NCI-H774 (cell line): Measurements from ENCODE around the gene CHN2.

Source experiments
- DNase-seq: peaks from one replicate; lab custom pipeline; 2025; lab: John Stamatoyannopoulos, UW

The CHN2 gene

DNA sequence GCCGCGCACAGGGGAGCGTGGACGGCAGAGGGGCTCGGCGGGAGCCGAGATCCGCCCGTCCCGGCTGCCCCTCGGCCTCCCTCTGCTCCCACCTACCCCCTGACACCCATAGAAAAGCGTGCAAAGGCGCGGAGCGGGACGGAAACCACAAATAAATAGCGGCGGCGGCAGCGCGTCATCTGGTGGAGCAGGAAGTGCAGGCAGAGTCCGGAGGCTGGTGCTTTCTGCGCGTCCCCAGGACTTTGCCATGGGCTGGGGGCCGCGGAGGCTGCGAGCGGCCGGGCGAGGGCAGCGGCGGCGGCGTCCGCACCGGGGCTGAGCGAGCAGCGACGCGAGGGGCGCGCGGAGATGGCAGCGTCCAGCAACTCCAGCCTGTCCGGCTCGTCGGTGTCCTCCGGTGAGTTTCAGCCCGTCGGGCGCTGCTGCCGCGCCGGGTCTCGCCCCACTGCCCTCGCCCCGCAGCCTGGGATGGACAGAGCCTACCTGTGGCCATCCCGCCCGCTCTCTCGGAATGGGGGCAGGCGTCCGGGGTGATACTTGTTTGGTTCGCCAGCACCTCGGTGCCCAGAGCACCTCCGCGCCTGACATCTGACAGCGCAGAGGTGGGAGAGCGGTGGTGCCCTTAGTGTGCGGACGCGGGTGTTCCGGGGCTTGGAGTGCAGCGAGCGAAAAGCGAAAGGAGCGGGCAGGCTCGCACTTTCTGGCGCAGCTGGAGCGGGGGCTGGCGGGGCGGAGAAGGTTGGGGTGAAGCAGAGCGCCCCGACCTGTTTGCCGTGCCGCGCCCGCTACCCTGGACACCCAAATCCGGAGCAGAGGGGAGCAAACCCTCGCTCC, at the start of gene CHN2:
Gene CHN2 (plus strand): TSS at position 182 of the 834 bp plus-strand sequence.
- peak; percentile 54 for DNase-seq

DNA sequence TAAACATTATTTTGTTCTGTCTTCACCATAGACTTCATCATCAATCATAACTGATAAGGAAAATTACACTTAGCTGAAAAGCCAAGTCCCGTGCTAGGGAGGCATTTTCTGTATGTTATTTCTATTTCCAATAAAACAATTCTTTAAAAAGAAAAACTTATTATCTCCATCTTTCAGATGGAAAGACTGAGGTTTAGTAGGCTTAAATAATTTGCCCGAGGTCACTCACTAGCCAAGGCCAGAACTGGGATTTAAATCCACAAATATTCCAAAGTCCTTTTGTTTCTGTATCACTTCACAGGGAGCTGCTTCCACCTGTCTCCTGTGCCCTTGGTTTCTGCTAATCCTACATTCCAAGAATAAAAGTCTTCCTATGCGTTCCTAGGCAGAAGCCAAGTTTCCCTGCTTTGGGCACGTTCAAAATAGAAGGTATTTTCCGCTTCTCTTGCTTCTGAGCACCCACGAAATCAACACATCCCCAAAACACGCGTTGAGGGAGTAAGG, 49.0 kb upstream of the CHN2 start:
- DNase-seq, result no peak

GRCh38 chr7:29146057-29146706, 48.4 kb upstream of the CHN2 start, which contains the start of gene CPVL:
CPVL (minus strand) TSS chr7:29146537; CDS start chr7:29121061, 25,476 bp downstream.
- no peak for DNase-seq

GRCh38 chr7:29146888-29147609, 47.5 kb upstream of the CHN2 start:
- no peak for DNase-seq

DNA sequence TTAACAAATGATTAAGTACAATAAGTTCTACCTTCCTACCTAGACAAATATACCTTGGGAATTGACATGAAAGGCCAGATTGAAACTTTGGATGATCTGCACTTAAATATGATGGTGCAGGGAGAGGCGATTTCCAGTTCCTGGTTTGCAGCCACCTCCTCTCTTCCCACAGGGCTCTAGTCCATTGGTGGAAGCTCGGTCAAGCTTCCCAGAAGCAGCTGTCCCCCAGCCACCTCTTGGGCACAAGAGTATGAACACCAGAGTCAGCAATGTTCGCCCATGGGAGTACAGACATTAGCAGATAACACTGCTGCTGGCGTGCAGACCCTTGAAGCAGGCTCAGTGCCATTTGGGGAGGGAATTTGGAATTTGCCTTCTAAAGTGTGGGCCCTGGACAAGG, 46.8 kb upstream of the CHN2 start:
- no peak for DNase-seq

GRCh38 chr7:29149036-29149435, 45.5 kb upstream of the CHN2 start:
- no peak for DNase-seq

- DNase-seq, result no peak
These were observed 43.7 kb upstream of the CHN2 start for GRCh38 chr7:29150856-29151255.

- no peak for DNase-seq
These were observed 40.5 kb upstream of the CHN2 start for GRCh38 chr7:29154076-29154475.

- DNase-seq, result no peak
These were observed 37.6 kb upstream of the CHN2 start for GRCh38 chr7:29156907-29157452.

GRCh38 chr7:29158795-29159423, 35.7 kb upstream of the CHN2 start:
- no peak for DNase-seq

DNA sequence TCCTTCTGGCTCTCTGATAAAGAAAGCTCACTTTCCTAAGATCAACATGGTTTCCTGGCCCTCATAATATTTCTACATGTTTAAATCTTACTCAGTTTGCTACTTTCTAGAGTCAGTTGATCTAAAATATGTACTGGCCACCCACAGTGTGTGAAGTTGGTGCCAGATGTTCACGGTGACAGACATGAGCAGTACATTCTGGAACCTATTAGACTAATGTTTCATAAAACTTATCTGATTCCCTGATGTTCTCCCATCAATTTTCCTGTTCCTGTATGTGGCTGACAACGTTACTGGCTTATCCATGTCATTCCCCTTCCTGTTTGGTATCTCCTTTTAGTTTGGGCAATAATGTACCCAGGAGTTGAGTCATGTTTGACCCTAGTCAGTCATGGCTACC, 34.5 kb upstream of the CHN2 start:
- DNase-seq, result no peak

DNA sequence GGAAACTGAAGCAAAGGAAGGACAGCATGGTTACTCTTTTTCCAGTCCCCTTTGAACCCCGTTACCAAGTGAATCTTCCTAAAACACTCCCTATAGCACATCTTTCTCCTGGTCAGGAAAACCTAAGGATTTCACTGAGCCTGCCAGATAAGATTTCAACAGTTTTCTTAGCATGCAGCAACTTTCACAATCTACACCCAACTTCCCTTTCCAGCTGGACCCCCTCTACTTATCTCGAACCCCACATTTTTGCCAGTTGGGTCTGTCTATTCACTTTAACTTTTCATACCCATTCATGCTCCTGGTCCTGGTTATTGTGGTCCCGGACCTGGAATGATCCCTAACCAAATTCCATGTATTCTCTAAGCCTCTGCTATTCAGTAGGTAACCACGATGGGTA, 33.3 kb upstream of the CHN2 start:
- no peak for DNase-seq

DNA sequence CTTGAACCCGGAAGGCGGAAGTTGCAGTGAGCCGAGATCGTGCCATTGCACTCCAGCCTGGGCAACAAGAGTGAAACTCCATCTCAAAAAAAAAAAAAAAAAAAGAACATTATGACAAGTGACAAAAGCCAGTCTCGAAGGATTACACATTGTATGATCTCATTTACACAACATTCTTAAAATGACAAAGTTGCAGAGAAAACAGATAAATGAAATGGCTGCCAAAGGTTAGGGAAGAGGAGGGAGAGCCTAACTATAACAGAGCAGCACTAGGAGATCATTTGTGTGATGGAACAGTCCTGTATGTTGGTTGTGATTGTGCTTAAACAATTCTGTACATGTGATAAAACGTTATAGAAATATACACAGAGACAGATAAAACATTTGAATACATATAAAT, 32.0 kb upstream of the CHN2 start:
- DNase-seq, result no peak

GRCh38 chr7:29163854-29164253, 30.7 kb upstream of the CHN2 start:
- DNase-seq, result no peak

- no peak for DNase-seq
These were observed 26.9 kb upstream of the CHN2 start for GRCh38 chr7:29167721-29168120.

- no peak for DNase-seq
These were observed 23.8 kb upstream of the CHN2 start for GRCh38 chr7:29170781-29171180.

DNA sequence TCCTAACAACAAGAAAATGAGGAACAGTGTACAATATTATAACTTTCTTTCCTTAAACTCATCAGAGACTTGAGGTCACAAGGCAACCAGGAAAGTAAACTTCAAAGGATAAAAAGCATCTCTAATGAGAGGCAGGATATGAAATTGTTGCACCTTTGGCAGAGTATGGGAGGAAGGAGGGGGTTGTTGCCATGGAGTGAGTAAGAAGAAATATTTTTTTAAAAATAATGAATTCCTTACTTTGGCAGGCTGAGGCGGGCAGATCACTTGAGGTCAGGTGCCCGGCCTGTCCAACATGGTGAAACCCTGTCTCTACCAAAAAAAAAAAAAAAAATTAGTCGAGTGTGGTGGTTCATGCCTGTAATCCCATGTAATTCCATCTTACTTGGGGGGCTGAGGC, 21.1 kb upstream of the CHN2 start:
- DNase-seq, result no peak

DNA sequence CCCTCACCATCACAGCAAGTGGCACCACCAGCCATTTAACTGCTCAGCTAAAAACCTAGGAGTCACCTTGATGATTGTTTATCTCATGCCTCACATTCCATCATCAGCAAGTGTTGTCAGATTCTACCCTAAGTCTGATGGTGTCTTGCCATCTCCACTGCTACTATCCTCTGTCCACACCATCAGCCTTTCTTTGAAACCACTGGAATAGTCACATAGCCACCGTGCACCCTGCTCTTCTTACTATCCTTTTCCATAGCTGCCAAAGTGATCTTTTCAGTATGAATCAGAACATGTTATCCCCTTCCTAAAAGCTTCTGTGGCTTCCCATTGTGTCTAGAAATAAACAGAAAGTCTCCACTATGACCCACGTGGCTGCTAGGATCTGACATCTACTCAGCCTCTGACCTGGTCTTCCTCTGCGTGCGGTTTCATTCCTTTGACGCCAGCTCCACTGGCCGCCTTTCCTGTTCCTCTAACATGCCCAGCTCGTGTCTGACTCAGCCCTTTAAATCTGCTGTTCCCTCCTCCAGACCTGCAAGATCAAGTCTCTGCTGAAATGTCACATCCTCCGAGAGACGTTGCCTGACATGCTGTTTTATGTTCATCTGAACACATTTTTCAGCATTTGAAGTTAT, 16.5 kb upstream of the CHN2 start:
- DNase-seq, result no peak

GRCh38 chr7:29179115-29179514, 15.5 kb upstream of the CHN2 start:
- DNase-seq, result no peak

DNA sequence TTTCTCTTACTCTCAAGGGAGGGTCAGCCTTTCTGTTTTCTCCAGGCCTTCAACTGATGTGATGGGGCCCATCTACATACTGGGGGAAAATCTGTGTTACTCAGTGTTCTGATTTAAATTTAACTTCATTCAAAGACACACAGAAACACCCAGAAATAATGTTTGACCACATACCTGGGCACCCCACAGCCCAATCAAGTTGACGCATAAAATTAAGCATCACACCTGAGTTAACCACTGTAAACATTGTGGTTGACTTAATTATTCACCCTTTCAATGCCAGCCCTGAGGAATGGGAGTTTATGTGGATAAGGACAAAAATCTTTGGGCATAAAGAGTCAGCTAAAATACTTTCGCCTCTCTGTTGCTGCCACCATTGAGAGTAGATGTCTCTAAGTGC, 10.0 kb upstream of the CHN2 start:
- DNase-seq, result no peak

DNA sequence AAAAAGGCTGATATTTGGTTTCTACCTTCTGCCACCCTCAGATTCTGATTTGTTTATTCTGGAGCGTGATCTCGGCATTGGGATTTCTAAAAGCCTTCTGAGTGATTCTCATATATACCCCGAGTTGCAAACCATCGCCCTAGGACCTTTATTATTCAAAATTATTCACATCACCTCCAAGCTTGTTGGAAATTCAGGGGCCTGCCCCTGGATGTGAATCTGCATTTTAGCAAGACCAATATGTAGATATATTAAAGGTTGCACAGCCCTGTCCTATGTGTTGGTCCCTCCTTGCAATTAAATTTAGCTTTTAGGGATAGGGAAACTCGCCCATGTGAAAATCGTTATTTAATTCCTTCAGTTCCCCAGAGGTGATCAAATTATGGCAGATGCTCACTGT, 9.0 kb upstream of the CHN2 start:
- DNase-seq, result no peak
